HepG2 (cell line): Measurements from ENCODE around the gene SKA2. TPM values are rescaled to one million over a fixed set of nuclear protein-coding genes. Genes with fewer than 3 reads are reported as not detected.

Experiments used
- ADNP ChIP-seq: sonication (generic); formaldehyde crosslinking; IDR thresholded peaks from 2 replicates; pipeline ENCODE4 v1.4.0; 2020; ENCODE audit warnings: missing genetic modification reagents
- CEBPG ChIP-seq: IDR thresholded peaks from 2 replicates; pipeline ENCODE4 v1.6.1; 2016
- ELF3 ChIP-seq: IDR thresholded peaks from 2 replicates; pipeline ENCODE4 v1.6.1; 2016; ENCODE audit warnings: missing genetic modification reagents, missing compliant biosample characterization
- HDAC6 ChIP-seq: fragments of 200-600 bp; sonication (generic); IDR thresholded peaks from 2 replicates; pipeline ENCODE4 v1.7.0; 2017; ENCODE audit warnings: mild to moderate bottlenecking, antibody characterized with exemption, low read length, low read depth
- HNF4G ChIP-seq, 2 experiments: sonication (generic) in 1 of 2; formaldehyde crosslinking in 1 of 2; IDR thresholded peaks; 2 replicates each; pipeline versions ENCODE4 v1.4.0 to v1.6.1; 2011 to 2020; ENCODE audit warnings: borderline replicate concordance in 2 of 2, low read depth in 2 of 2, mild to moderate bottlenecking in 2 of 2, low read length in 1 of 2, missing genetic modification reagents in 1 of 2, moderate library complexity in 1 of 2
- HNRNPK ChIP-seq: fragments of 200-400 bp; formaldehyde crosslinking; IDR thresholded peaks from 2 replicates; pipeline ENCODE4 v1.6.1; 2018; ENCODE audit warnings: low read length, low read depth, moderate library complexity, mild to moderate bottlenecking; ENCODE audit not compliant: poor library complexity, severe bottlenecking
- HNRNPL ChIP-seq: fragments of 200-400 bp; formaldehyde crosslinking; IDR thresholded peaks from 2 replicates; pipeline ENCODE4 v1.6.1; 2017; ENCODE audit warnings: mild to moderate bottlenecking, low read depth, low read length
- HOXA9 ChIP-seq: sonication (generic); formaldehyde crosslinking; IDR thresholded peaks from 2 replicates; pipeline ENCODE4 v1.8.1; 2022; ENCODE audit warnings: missing genetic modification reagents, mild to moderate bottlenecking, moderate library complexity, borderline replicate concordance
- HOXD1 ChIP-seq: sonication (generic); formaldehyde crosslinking; IDR thresholded peaks from 2 replicates; pipeline ENCODE4 v1.5.0; 2020; ENCODE audit warnings: missing genetic modification reagents
- KLF13 ChIP-seq: sonication (generic); formaldehyde crosslinking; IDR thresholded peaks from 2 replicates; pipeline ENCODE4 v1.4.0; 2020; ENCODE audit warnings: mild to moderate bottlenecking, missing genetic modification reagents
- NFE2L2 ChIP-seq: fragments of 150-350 bp; IDR thresholded peaks from 2 replicates; pipeline ENCODE4 v1.6.1; 2014; ENCODE audit warnings: low read length
- ZNF547 ChIP-seq: sonication (generic); formaldehyde crosslinking; IDR thresholded peaks from 2 replicates; pipeline ENCODE4 v1.5.1; 2020; ENCODE audit warnings: mild to moderate bottlenecking, missing genetic modification reagents
- ZNF589 ChIP-seq: sonication (generic); formaldehyde crosslinking; conservative IDR thresholded peaks from 2 replicates; pipeline ENCODE4 v1.8.0; 2022; ENCODE audit warnings: mild to moderate bottlenecking, moderate library complexity, missing genetic modification reagents
- ZNF772 ChIP-seq: sonication (generic); formaldehyde crosslinking; IDR thresholded peaks from 2 replicates; pipeline ENCODE4 v1.5.0; 2020; ENCODE audit warnings: mild to moderate bottlenecking, missing genetic modification reagents
- polyA plus RNA-seq, 8 experiments: library from polyadenylated mRNA; depleted of rRNA in 3 of 8; stranded (reverse) in 7 of 8; unstranded in 1 of 8; fragments of >200 nt; fragmentation: Illumina TruSeq in 4 of 8; extraction: Trizol in 4 of 8; gene quantifications; 2 replicates each; pipeline versions ENCODE4 v1.2.1 to v1.2.3, GENCODE V29; 2011 to 2016; ENCODE audit warnings: low read depth in 4 of 8, missing spikeins in 1 of 8, mixed read lengths in 1 of 8; ENCODE audit not compliant: insufficient read depth in 1 of 8
- total RNA-seq, 5 experiments: library from RNA; depleted of rRNA; stranded (reverse); fragments of >200 nt; fragmentation: Illumina TruSeq; extraction: Trizol; gene quantifications; 2 replicates each; pipeline ENCODE4 v1.2.3, GENCODE V29; 2016; ENCODE audit warnings: low read depth in 1 of 5
- TF ChIP-seq, protein P1 (sequence below): sonication (generic); formaldehyde crosslinking; IDR thresholded peaks from 2 replicates; pipeline ENCODE4 v1.4.0; 2020; ENCODE audit warnings: mild to moderate bottlenecking, missing genetic modification reagents
- TF ChIP-seq, protein P2 (sequence below): sonication (generic); formaldehyde crosslinking; IDR thresholded peaks from 2 replicates; pipeline ENCODE4 v1.5.1; 2020; ENCODE audit warnings: missing genetic modification reagents, mild to moderate bottlenecking, borderline replicate concordance
- TF ChIP-seq, protein P3 (sequence below): sonication (generic); formaldehyde crosslinking; IDR thresholded peaks from 2 replicates; pipeline ENCODE4 v1.5.0; 2020; ENCODE audit warnings: missing genetic modification reagents
- TF ChIP-seq, protein P4 (sequence below): sonication (generic); formaldehyde crosslinking; IDR thresholded peaks from 2 replicates; pipeline ENCODE4 v1.5.0; 2020; ENCODE audit warnings: mild to moderate bottlenecking, missing genetic modification reagents, borderline replicate concordance

The SKA2 gene
- total and polyA plus RNA-seq, 2 of the 13 experiments (the other 11 are each of a cell fraction or from before 2014, with no cell fraction given): 18.6 to 91.8 TPM

DNA sequence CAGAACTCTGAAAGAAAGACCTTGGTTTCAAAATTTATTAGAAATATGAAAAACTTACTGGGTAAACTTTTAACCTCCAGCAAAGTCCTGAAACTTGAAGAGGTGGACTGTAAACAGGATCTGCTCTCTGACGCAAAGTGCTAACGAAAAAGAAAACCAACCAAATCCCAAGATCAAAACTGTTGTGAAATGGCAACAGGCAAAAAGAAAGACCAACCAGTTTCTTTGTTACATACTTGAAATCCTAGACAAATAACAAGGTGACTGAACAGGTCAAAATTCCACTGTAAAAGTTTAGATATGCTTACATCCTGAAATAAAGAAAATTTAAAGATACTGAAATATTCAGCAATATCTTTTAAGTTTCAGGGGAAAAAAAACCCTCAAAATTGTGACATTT is 92.5 kb downstream of the SKA2 start (continued):
- no peak for TF ChIP-seq ZNF589 (CRISPR knock-in tag)
- no peak for TF ChIP-seq ZNF547
- no peak for TF ChIP-seq HDAC6
- TF ChIP-seq HOXD1 (CRISPR knock-in tag): no peak
- TF ChIP-seq HNF4G (IDR thresholded peaks at IDR 0.05; ENCODE audit: borderline replicate concordance, low read depth, low read length): peak; percentile 44; the same call in 1 of the 2 replicates
- TF ChIP-seq HNF4G (CRISPR knock-in tag; IDR thresholded peaks at IDR 0.05; ENCODE audit: borderline replicate concordance, low read depth): no peak
- no peak for TF ChIP-seq ADNP (CRISPR knock-in tag)
- TF ChIP-seq NFE2L2: no peak
- TF ChIP-seq HNRNPK: no peak
- TF ChIP-seq, protein P1, sequence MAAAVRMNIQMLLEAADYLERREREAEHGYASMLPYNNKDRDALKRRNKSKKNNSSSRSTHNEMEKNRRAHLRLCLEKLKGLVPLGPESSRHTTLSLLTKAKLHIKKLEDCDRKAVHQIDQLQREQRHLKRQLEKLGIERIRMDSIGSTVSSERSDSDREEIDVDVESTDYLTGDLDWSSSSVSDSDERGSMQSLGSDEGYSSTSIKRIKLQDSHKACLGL: no peak
- TF ChIP-seq, protein P2, sequence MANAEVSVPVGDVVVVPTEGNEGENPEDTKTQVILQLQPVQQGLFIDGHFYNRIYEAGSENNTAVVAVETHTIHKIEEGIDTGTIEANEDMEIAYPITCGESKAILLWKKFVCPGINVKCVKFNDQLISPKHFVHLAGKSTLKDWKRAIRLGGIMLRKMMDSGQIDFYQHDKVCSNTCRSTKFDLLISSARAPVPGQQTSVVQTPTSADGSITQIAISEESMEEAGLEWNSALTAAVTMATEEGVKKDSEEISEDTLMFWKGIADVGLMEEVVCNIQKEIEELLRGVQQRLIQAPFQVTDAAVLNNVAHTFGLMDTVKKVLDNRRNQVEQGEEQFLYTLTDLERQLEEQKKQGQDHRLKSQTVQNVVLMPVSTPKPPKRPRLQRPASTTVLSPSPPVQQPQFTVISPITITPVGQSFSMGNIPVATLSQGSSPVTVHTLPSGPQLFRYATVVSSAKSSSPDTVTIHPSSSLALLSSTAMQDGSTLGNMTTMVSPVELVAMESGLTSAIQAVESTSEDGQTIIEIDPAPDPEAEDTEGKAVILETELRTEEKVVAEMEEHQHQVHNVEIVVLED (CRISPR knock-in tag): no peak
- no peak for TF ChIP-seq HNRNPL
- TF ChIP-seq, protein P3, sequence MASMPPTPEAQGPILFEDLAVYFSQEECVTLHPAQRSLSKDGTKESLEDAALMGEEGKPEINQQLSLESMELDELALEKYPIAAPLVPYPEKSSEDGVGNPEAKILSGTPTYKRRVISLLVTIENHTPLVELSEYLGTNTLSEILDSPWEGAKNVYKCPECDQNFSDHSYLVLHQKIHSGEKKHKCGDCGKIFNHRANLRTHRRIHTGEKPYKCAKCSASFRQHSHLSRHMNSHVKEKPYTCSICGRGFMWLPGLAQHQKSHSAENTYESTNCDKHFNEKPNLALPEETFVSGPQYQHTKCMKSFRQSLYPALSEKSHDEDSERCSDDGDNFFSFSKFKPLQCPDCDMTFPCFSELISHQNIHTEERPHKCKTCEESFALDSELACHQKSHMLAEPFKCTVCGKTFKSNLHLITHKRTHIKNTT: no peak
- no peak for TF ChIP-seq ZNF772 (CRISPR knock-in tag)
- no peak for TF ChIP-seq HOXA9
- TF ChIP-seq KLF13 (CRISPR knock-in tag): no peak
- TF ChIP-seq, protein P4, sequence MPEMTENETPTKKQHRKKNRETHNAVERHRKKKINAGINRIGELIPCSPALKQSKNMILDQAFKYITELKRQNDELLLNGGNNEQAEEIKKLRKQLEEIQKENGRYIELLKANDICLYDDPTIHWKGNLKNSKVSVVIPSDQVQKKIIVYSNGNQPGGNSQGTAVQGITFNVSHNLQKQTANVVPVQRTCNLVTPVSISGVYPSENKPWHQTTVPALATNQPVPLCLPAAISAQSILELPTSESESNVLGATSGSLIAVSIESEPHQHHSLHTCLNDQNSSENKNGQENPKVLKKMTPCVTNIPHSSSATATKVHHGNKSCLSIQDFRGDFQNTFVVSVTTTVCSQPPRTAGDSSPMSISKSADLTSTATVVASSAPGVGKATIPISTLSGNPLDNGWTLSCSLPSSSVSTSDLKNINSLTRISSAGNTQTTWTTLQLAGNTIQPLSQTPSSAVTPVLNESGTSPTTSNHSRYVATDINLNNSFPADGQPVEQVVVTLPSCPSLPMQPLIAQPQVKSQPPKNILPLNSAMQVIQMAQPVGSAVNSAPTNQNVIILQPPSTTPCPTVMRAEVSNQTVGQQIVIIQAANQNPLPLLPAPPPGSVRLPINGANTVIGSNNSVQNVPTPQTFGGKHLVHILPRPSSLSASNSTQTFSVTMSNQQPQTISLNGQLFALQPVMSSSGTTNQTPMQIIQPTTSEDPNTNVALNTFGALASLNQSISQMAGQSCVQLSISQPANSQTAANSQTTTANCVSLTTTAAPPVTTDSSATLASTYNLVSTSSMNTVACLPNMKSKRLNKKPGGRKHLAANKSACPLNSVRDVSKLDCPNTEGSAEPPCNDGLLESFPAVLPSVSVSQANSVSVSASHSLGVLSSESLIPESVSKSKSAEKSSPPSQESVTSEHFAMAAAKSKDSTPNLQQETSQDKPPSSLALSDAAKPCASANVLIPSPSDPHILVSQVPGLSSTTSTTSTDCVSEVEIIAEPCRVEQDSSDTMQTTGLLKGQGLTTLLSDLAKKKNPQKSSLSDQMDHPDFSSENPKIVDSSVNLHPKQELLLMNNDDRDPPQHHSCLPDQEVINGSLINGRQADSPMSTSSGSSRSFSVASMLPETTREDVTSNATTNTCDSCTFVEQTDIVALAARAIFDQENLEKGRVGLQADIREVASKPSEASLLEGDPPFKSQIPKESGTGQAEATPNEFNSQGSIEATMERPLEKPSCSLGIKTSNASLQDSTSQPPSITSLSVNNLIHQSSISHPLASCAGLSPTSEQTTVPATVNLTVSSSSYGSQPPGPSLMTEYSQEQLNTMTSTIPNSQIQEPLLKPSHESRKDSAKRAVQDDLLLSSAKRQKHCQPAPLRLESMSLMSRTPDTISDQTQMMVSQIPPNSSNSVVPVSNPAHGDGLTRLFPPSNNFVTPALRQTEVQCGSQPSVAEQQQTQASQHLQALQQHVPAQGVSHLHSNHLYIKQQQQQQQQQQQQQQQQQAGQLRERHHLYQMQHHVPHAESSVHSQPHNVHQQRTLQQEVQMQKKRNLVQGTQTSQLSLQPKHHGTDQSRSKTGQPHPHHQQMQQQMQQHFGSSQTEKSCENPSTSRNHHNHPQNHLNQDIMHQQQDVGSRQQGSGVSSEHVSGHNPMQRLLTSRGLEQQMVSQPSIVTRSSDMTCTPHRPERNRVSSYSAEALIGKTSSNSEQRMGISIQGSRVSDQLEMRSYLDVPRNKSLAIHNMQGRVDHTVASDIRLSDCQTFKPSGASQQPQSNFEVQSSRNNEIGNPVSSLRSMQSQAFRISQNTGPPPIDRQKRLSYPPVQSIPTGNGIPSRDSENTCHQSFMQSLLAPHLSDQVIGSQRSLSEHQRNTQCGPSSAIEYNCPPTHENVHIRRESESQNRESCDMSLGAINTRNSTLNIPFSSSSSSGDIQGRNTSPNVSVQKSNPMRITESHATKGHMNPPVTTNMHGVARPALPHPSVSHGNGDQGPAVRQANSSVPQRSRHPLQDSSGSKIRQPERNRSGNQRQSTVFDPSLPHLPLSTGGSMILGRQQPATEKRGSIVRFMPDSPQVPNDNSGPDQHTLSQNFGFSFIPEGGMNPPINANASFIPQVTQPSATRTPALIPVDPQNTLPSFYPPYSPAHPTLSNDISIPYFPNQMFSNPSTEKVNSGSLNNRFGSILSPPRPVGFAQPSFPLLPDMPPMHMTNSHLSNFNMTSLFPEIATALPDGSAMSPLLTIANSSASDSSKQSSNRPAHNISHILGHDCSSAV: no peak
- TF ChIP-seq ELF3 (CRISPR knock-in tag): no peak
- peak; percentile 53; the same call in 1 of the 2 replicates for TF ChIP-seq CEBPG (CRISPR knock-in tag)
